CD4-positive, alpha-beta memory T cell (primary cell): ENCODE measurements around the gene ADAP2. TPM values are rescaled to one million over a fixed set of nuclear protein-coding genes. Genes with fewer than 3 reads are reported as not detected.
A peak's percentile ranks its signal among the peaks of the same experiment; 100 is the strongest.

Source experiments
- CTCF ChIA-PET: fragments of 350-600 bp; sonication (Branson Sonifier 250); formaldehyde crosslinking; loops from one replicate; lab custom pipeline; 2021; ENCODE audit warnings: inconsistent platforms; ENCODE audit not compliant: partially characterized antibody; lab: Charles Lee
- POLR2A ChIA-PET: fragments of 350-600 bp; sonication (Branson Sonifier 250); formaldehyde crosslinking; loops from one replicate; lab custom pipeline; 2021; ENCODE audit not compliant: partially characterized antibody; lab: Charles Lee
- DNase-seq, 5 donors: peaks; one replicate each; pipeline versions ENCODE4 v3.0.0 to v3.0.0-alpha.2; 2020 to 2022; ENCODE audit warnings: mixed read lengths in 1 of 5
- H3K27ac ChIP-seq: one replicate; pipeline ENCODE4 v1.7.0; 2013; ENCODE audit warnings: low read depth, low read length
- H3K27me3 ChIP-seq: 2 replicates; pipeline ENCODE4 v1.7.0; 2013; ENCODE audit warnings: mild to moderate bottlenecking, low read length, moderate library complexity; ENCODE audit not compliant: insufficient read depth
- H3K36me3 ChIP-seq: 2 replicates; pipeline ENCODE4 v1.7.0; 2013; ENCODE audit warnings: mild to moderate bottlenecking, low read length, moderate library complexity; ENCODE audit not compliant: insufficient read depth
- H3K4me1 ChIP-seq: 2 replicates; pipeline ENCODE4 v1.7.0; 2013; ENCODE audit warnings: mild to moderate bottlenecking, low read length, moderate library complexity; ENCODE audit not compliant: insufficient read depth
- H3K4me3 ChIP-seq, 2 donors: one replicate each; pipeline ENCODE4 v1.7.0; 2013; ENCODE audit warnings: low read length in 2 of 2, mild to moderate bottlenecking in 1 of 2
- H3K9me3 ChIP-seq, 2 donors: one replicate each; pipeline ENCODE4 v1.7.0; 2013; ENCODE audit warnings: low read length in 2 of 2, control low read depth in 1 of 2; ENCODE audit not compliant: control insufficient read depth in 1 of 2
- H3K27ac Mint-ChIP-seq, 7 donors: one replicate each; pipeline ENCODE4 v1.8.0; 2020 to 2021; ENCODE audit warnings: mixed read lengths in 7 of 7, mild to moderate bottlenecking in 6 of 7, inconsistent platforms in 3 of 7, moderate library complexity in 3 of 7
- H3K27me3 Mint-ChIP-seq, 2 donors: one replicate each; pipeline ENCODE4 v1.8.0; 2020 to 2021; ENCODE audit warnings: mixed read lengths in 2 of 2
- H3K36me3 Mint-ChIP-seq, 2 donors: one replicate each; pipeline ENCODE4 v1.8.0; 2020 to 2021; ENCODE audit warnings: mixed read lengths in 2 of 2, inconsistent platforms in 1 of 2, mild to moderate bottlenecking in 1 of 2
- H3K4me1 Mint-ChIP-seq, 4 donors: one replicate each; pipeline ENCODE4 v1.8.0; 2020 to 2021; ENCODE audit warnings: mixed read lengths in 4 of 4, mild to moderate bottlenecking in 1 of 4
- H3K4me3 Mint-ChIP-seq, 8 donors: one replicate each; pipeline ENCODE4 v1.8.0; 2020 to 2021; ENCODE audit warnings: mixed read lengths in 8 of 8, mild to moderate bottlenecking in 7 of 8, moderate library complexity in 6 of 8, inconsistent platforms in 3 of 8
- H3K9me3 Mint-ChIP-seq, 8 donors: one replicate each; pipeline ENCODE4 v1.8.0; 2020 to 2021; ENCODE audit warnings: mixed read lengths in 8 of 8, mild to moderate bottlenecking in 5 of 8, inconsistent platforms in 3 of 8, moderate library complexity in 1 of 8
- intact Hi-C: fragments of 100-400 bp; cut with micrococcal nuclease; formaldehyde crosslinking; loops from one replicate; pipeline ENCODE4 v1.15.1; 2023
- polyA plus RNA-seq, 2 donors: library from polyadenylated mRNA; unstranded; fragments of 300-500 nt; fragmentation: Illumina TruSeq; gene quantifications; one replicate each; pipeline ENCODE4 v1.2.3, GENCODE V29; 2021
- total RNA-seq, 2 experiments: library from RNA; stranded (reverse); gene quantifications; one replicate each; pipeline ENCODE4 v1.2.3, GENCODE V29; 2021

ADAP2 gene
- total and polyA plus RNA-seq, 4 experiments from 2014 or later: 4.6 to 6.4 TPM; not detected in 2

DNA sequence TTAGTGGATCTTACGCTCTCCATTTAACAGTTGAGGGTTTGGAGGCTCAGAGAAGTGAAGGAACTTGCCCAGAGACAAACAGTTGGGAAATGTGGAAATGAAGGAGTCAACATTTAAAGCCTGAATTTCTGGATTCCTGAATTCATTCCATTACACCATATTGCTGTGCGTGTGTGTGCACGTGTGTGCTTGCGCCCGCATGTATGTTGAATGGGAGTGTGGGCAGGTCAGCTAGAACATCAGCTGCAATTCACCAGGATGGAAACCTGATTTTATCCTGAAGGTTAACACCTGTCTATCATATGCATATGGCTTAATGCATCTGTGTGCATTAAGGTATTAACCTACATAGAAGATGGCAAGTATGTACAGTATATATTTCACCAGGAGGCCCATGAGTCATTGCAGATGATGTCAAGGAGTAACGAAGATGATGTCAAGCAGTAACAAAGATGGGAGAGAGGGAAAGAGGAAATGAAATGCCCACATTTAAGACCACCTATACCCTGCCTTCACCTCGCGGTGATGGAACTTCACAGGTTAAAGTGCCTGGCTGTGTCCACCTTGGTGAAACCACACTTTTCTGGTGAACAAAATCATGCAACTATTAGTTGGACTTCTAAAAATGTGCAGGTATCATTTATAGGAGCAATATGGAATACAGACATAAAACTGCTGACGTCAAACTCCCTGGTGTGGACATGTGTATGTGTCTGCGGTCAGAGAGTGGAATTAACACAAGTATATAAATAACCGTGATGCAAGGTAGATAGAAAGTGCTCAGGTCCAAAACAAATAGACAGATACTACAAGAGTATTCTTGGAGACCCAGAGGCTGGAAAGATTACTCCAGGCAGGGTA lies 832 bp upstream of the ADAP2 start:
- no peaks in the 10 kb centered on the region for H3K9me3 ChIP-seq
- H3K4me3 ChIP-seq: no peak overlapping the region
- Mint-ChIP-seq H3K4me1 (peaks cover 2 to 16% (median 11%) of the 10 kb centered on the region in 4 donors), H3K27me3 (peaks cover 24 to 29% of the 10 kb centered on the region in 2 donors), H3K9me3 (peaks cover 0 to 1% (median 0%) of the 10 kb centered on the region in 8 donors), H3K27ac (no peak overlapping the region), H3K4me3 (peak overlapping the region; percentile 3 to 80 (median 56)), H3K36me3 (no peaks in the 10 kb centered on the region)
- peaks cover 15% of the 10 kb centered on the region for H3K27me3 ChIP-seq
- no peaks in the 10 kb centered on the region for H3K36me3 ChIP-seq
- H3K27ac ChIP-seq: no peak overlapping the region
- no peak for DNase-seq
- intact Hi-C loops: no loop called here
- peaks cover 8% of the 10 kb centered on the region for H3K4me1 ChIP-seq
- CTCF ChIA-PET: interaction anchor here (1.9 kb wide), 1 partner anchor 11 kb away, joined by 4 read pairs; no protein-coding TSS in a partner anchor
- POLR2A ChIA-PET: no interaction called here

DNA sequence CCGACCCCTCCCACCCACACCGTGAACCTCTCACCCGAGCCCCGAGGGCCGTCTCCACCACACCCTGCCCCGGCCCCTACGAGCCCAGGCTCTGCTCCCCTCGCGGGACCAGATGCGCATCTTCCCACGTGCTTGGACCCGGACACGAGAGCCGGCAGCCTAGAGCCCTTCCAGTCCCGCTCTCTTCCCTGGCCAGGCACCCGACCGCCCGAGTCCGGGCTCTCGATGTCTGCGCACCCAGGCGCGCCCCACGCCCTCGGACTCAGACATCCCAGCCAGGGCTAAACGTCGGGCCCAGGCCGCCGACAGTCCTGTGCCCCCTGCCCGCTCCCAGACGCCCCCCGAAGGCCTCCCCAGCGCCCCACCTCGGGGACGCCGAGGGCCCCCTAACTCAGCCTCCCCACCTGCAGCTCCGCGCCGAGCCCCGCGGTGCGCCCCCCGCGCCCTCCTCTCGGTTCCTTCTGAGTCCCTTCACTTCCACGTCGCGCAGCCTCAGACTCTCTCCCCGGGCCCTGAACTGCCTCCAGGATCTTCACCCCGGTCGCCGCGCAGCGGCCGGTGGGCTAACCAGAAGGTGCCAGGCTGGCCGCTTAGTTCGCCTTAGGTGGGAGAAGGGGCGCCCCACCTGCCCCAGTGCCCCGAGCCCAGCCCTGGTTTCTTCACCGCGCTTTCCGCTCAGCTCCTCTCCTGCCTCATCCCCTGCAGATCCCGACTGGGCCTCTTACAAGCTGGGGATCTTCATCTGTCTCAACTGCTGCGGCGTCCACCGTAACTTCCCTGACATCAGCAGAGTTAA lies 688 bp downstream of the ADAP2 start:
- no peak overlapping the region for H3K4me3 ChIP-seq
- Mint-ChIP-seq H3K36me3 (no peaks in the 10 kb centered on the region), H3K4me1 (peaks cover 2 to 16% (median 11%) of the 10 kb centered on the region in 4 donors), H3K4me3 (peak overlapping the region in 7 of 8 donors; percentile 45 to 80 (median 76)), H3K27ac (peak overlapping the region in 1 of 7 donors; percentile 29), H3K9me3 (peaks cover 0 to 1% (median 0%) of the 10 kb centered on the region in 8 donors), H3K27me3 (peaks cover 36 to 40% of the 10 kb centered on the region in 2 donors)
- intact Hi-C loops: no loop called here
- CTCF ChIA-PET: no interaction called here
- H3K36me3 ChIP-seq: no peaks in the 10 kb centered on the region
- POLR2A ChIA-PET: interaction anchor here (0.6 kb wide), 1 partner anchor 707 kb away, joined by 3 read pairs; no protein-coding TSS in a partner anchor
- peaks cover 15% of the 10 kb centered on the region for H3K27me3 ChIP-seq
- H3K9me3 ChIP-seq: no peaks in the 10 kb centered on the region
- H3K27ac ChIP-seq: no peak overlapping the region
- peaks cover 8% of the 10 kb centered on the region for H3K4me1 ChIP-seq
- no peak for DNase-seq

DNA sequence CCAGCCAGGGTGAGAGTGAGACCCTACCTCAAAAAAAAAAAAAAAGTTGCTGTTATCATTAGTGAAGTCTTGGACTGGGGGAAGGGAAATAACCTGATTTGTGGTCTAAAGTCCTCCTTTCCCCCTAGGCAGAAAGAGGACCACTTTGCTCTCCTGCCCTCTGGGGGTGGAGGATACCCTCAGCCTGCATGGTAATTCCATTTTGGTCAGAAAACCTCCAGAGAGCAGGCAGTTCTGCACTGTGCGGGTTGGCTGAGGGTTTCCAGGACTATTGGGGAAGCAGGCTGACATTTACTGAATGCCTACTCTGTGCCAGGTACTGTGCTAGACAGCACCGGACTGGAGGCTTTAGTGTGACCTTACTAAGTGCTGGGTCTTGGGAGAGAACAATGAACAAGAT lies 2.6 kb downstream of the ADAP2 start:
- Histone ChIP-seq H3K4me1 (peaks cover 8% of the 10 kb centered on the region), H3K27me3 (peaks cover 15% of the 10 kb centered on the region), H3K4me3 (no peak overlapping the region), H3K36me3 (no peaks in the 10 kb centered on the region), H3K9me3 (no peaks in the 10 kb centered on the region), H3K27ac (no peak overlapping the region)
- Mint-ChIP-seq H3K36me3 (no peaks in the 10 kb centered on the region), H3K27me3 (peaks cover 36 to 39% of the 10 kb centered on the region in 2 donors), H3K9me3 (peaks cover 0 to 1% (median 0%) of the 10 kb centered on the region in 8 donors), H3K27ac (no peak overlapping the region), H3K4me3 (peak overlapping the region in 1 of 8 donors; percentile 12), H3K4me1 (peaks cover 2 to 16% (median 11%) of the 10 kb centered on the region in 4 donors)
- intact Hi-C loops: no loop called here
- DNase-seq: no peak
- POLR2A ChIA-PET: no interaction called here
- CTCF ChIA-PET: no interaction called here

DNA sequence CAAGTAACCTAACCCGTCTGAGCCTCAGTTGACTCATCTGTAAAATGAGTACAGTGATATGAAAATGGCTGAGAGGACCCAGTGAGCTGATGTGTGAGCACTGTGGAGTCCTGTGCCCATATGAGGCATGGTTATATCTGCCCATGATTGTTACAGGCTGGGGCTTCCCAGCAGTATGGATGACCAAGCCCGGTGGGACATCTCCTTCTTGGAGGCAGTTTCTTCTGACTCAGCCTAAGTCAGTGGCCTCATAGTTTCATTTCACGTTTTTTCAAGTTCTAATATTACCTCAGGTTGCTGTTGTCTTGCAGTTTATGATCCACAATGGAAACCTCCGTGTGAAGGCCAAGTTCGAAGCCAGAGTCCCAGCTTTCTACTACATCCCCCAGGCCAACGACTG lies 4.8 kb downstream of the ADAP2 start:
- Histone ChIP-seq H3K27me3 (peaks cover 10% of the 10 kb centered on the region), H3K9me3 (no peaks in the 10 kb centered on the region), H3K4me1 (peaks cover 8% of the 10 kb centered on the region), H3K36me3 (no peaks in the 10 kb centered on the region), H3K27ac (no peak overlapping the region), H3K4me3 (no peak overlapping the region)
- no peaks in the 10 kb centered on the region for H3K36me3 Mint-ChIP-seq
- peaks cover 2 to 8% (median 6%) of the 10 kb centered on the region in 4 donors for H3K4me1 Mint-ChIP-seq
- no peak overlapping the region for H3K27ac Mint-ChIP-seq
- ChIA-PET POLR2A (no interaction called here), CTCF (interaction anchor here (1.5 kb wide), 1 partner anchor 12 kb away, joined by 3 read pairs; no protein-coding TSS in a partner anchor)
- peaks cover 25% of the 10 kb centered on the region in 2 donors for H3K27me3 Mint-ChIP-seq
- no peak overlapping the region for H3K4me3 Mint-ChIP-seq
- intact Hi-C loops: no loop called here
- H3K9me3 Mint-ChIP-seq: peaks cover 0 to 1% (median 0%) of the 10 kb centered on the region in 8 donors
- DNase-seq: no peak

DNA sequence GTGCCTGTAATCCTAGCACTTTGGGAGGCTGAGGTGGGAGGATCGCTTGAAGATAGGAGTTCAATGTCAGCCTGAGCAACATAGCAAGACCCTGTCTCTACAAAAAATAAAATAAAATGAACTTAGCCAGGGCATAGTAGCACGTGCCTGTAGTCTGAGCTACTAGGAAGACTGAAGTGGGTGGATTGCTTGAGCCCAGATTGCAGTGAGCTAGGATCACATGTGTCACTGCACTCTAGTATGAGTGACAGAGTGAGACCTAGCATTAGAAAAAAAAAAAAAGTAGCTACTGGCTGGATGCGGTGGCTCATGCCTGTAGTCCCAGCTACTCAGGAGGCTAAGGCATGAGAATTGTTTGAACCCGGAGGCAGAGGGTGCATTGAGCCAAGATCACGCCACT lies 6.0 kb downstream of the ADAP2 start:
- intact Hi-C loops: no loop called here
- no peaks in the 10 kb centered on the region for H3K36me3 Mint-ChIP-seq
- H3K4me1 Mint-ChIP-seq: peaks cover 2 to 3% (median 2%) of the 10 kb centered on the region in 4 donors
- POLR2A ChIA-PET: no interaction called here
- H3K27me3 Mint-ChIP-seq: peaks cover 20 to 22% of the 10 kb centered on the region in 2 donors
- H3K4me3 ChIP-seq: no peak overlapping the region
- H3K4me3 Mint-ChIP-seq: no peak overlapping the region
- no peak overlapping the region for H3K27ac ChIP-seq
- no peaks in the 10 kb centered on the region for H3K36me3 ChIP-seq
- H3K4me1 ChIP-seq: peaks cover 3% of the 10 kb centered on the region
- H3K27me3 ChIP-seq: peaks cover 8% of the 10 kb centered on the region
- peaks cover 0 to 1% (median 0%) of the 10 kb centered on the region in 8 donors for H3K9me3 Mint-ChIP-seq
- no peak overlapping the region for H3K27ac Mint-ChIP-seq
- CTCF ChIA-PET: no interaction called here
- no peaks in the 10 kb centered on the region for H3K9me3 ChIP-seq
- DNase-seq: no peak

DNA sequence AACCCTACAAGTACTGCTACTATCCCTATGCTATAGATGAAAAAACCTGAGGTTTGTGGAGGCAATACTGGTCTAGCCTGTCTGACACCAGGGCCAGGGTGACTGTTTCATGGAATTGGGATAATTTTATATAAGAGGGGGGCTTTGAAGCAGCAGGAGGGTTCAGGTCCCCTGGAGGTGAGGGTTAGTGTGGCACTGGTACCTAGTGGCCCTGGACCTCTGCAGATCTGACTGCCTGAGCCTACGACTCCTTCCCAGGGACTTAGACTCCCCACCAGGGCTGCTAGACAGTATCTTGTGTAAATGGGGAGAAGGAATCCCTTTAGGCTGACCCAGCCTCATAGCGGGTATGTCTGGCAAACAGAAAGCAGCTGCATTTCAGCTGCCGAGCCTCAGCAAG lies 6.8 kb downstream of the ADAP2 start:
- H3K36me3 Mint-ChIP-seq: no peaks in the 10 kb centered on the region
- no peaks in the 10 kb centered on the region for H3K9me3 Mint-ChIP-seq
- no peak overlapping the region for H3K4me3 Mint-ChIP-seq
- no peaks in the 10 kb centered on the region for H3K9me3 ChIP-seq
- CTCF ChIA-PET: no interaction called here
- H3K36me3 ChIP-seq: no peaks in the 10 kb centered on the region
- H3K27me3 ChIP-seq: peaks cover 8% of the 10 kb centered on the region
- no peak for DNase-seq
- no peak overlapping the region for H3K27ac ChIP-seq
- H3K4me1 Mint-ChIP-seq: no peaks in the 10 kb centered on the region
- no peaks in the 10 kb centered on the region for H3K4me1 ChIP-seq
- H3K4me3 ChIP-seq: no peak overlapping the region
- no peak overlapping the region for H3K27ac Mint-ChIP-seq
- intact Hi-C loops: no loop called here
- H3K27me3 Mint-ChIP-seq: peaks cover 18 to 20% of the 10 kb centered on the region in 2 donors
- POLR2A ChIA-PET: no interaction called here

DNA sequence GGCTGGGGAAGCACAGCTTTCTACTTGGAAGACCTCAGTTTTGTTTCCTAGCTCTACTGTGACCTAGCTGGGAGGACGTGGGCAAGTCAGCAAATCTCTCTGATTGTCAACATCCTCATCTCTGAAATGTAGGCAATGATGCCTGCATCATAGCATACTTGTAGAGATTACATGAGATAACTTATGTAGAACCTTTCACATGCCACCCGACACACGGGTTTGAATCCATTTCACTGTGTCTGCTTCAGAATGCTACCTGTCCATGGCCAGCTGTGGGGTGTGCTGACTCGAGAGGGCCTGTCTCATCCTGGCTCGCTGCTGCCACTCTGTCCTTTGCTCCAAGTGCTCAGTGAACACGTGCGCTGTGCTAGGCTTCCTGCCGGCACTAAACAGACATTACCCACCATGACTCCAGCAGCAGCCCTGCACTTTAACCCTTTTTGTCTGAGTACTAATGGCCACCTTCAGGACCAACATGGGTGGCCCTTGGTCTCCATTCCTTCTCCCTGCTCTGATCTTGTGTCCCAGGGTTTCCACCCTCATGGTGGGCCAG lies 7.4 kb downstream of the ADAP2 start:
- intact Hi-C loops: no loop called here
- Mint-ChIP-seq H3K27ac (no peak overlapping the region), H3K36me3 (no peaks in the 10 kb centered on the region), H3K27me3 (peaks cover 16 to 20% of the 10 kb centered on the region in 2 donors), H3K4me3 (no peak overlapping the region), H3K9me3 (no peaks in the 10 kb centered on the region), H3K4me1 (no peaks in the 10 kb centered on the region)
- Histone ChIP-seq H3K36me3 (no peaks in the 10 kb centered on the region), H3K4me1 (no peaks in the 10 kb centered on the region), H3K27me3 (peaks cover 5% of the 10 kb centered on the region), H3K27ac (no peak overlapping the region), H3K4me3 (no peak overlapping the region), H3K9me3 (no peaks in the 10 kb centered on the region)
- CTCF ChIA-PET: no interaction called here
- DNase-seq: no peak
- POLR2A ChIA-PET: no interaction called here
